ENCODE measurements around the gene HMCN2. TPM values are rescaled to one million over a fixed set of nuclear protein-coding genes. Genes with fewer than 3 reads are reported as not detected.
"Not testable (repeated sequence)": the region's sequence is repeated elsewhere in the genome, so short reads cannot be mapped to it uniquely, and the experiment has no call there.

HMCN2 gene
- total RNA-seq, 1 donor from 2014 or later: not detected

DNA sequence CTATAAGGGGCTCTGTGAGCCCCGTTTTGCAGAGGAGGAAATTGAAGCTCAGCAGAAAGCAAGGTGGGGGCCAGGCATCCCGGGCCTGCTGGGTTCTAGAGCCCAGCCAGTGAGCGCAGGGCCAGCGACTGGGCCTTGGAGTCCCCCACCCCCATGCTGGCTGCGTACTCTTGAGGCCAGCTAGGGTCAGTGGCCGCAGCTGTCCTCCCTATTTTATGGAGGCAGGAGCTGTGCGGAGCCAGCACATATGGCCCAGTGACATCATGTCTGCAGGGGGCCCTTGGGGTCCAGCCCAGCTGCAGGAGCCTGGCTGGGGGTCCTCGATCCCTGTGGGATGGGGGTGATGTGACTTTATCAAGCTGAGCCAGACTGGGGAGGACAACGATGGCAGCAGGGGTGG lies 71.3 kb downstream of the HMCN2 start:
- no peak overlapping the region for H3K4me3 ChIP-seq (ENCODE audit: low read depth, low read length)
- no peak for TF ChIP-seq CTCF (IDR thresholded peaks at IDR 0.05; ENCODE audit: insufficient read depth, low read length, poor library complexity, severe bottlenecking)
- no peak for DNase-seq (ENCODE audit: low read depth)
- peaks cover 20% of the 10 kb centered on the region for H3K27me3 ChIP-seq (ENCODE audit: control insufficient read depth, insufficient read depth, low read length)
- no peaks in the 10 kb centered on the region for H3K36me3 ChIP-seq (ENCODE audit: control insufficient read depth, insufficient read depth, low read length)

GRCh38 chr9:130337318-130337717 lies 71.8 kb downstream of the HMCN2 start:
- Histone ChIP-seq H3K27me3 (ENCODE audit: control insufficient read depth, insufficient read depth, low read length) (peaks cover 18% of the 10 kb centered on the region), H3K4me3 (ENCODE audit: low read depth, low read length) (no peak overlapping the region), H3K36me3 (ENCODE audit: control insufficient read depth, insufficient read depth, low read length) (no peaks in the 10 kb centered on the region)
- no peak for DNase-seq (ENCODE audit: low read depth)
- no peak for TF ChIP-seq CTCF (IDR thresholded peaks at IDR 0.05; ENCODE audit: insufficient read depth, low read length, poor library complexity, severe bottlenecking)

DNA sequence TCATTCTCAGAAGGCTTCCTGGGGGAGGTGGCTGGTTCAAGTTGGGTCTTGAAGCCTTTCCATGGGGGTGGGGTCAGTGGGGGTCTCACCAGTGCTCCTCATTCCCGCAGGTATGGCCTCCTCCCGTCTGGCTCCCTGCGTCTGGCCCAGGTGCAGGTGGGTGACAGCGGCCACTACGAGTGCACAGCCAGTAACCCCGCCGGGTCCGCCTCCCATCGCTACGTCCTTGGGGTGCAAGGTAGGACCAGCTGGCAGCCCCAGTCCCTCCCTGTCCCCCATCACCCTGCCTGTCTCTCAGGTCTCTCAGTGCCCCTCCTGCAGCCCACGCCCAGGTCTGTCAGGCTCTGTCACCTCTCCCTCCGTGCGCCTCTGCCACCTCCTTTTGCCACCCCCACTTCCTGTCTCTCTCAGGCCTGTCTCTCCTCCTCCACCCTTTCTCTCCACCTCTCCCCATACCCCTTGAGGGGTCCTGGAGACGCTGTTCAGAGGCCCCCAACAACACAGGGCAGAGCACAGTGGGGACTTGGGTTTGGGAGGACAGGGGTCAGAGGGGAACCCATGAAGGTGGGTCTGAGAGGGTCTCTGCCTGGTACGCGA lies 72.3 kb downstream of the HMCN2 start:
- Histone ChIP-seq H3K27me3 (ENCODE audit: control insufficient read depth, insufficient read depth, low read length) (peaks cover 16% of the 10 kb centered on the region), H3K36me3 (ENCODE audit: control insufficient read depth, insufficient read depth, low read length) (no peaks in the 10 kb centered on the region), H3K4me3 (ENCODE audit: low read depth, low read length) (no peak overlapping the region)
- no peak for DNase-seq (ENCODE audit: low read depth)
- no peak for TF ChIP-seq CTCF (IDR thresholded peaks at IDR 0.05; ENCODE audit: insufficient read depth, low read length, poor library complexity, severe bottlenecking)

GRCh38 chr9:130338891-130339290 lies 73.3 kb downstream of the HMCN2 start:
- H3K4me3 ChIP-seq (ENCODE audit: low read depth, low read length); H3K27me3 ChIP-seq (ENCODE audit: control insufficient read depth, insufficient read depth, low read length); DNase-seq (ENCODE audit: low read depth): not testable (repeated sequence)

GRCh38 chr9:130339306-130339705 lies 73.7 kb downstream of the HMCN2 start:
- Histone ChIP-seq H3K27me3 (ENCODE audit: control insufficient read depth, insufficient read depth, low read length) (peaks cover 4% of the 10 kb centered on the region), H3K36me3 (ENCODE audit: control insufficient read depth, insufficient read depth, low read length) (no peaks in the 10 kb centered on the region), H3K4me3 (ENCODE audit: low read depth, low read length) (no peak overlapping the region)
- no peak for DNase-seq (ENCODE audit: low read depth)
- no peak for TF ChIP-seq CTCF (IDR thresholded peaks at IDR 0.05; ENCODE audit: insufficient read depth, low read length, poor library complexity, severe bottlenecking)

More at GRCh38 chr9:130338891-130339290, 73.3 kb downstream of the HMCN2 start:
- H3K36me3 ChIP-seq (ENCODE audit: control insufficient read depth, insufficient read depth, low read length): not testable (repeated sequence)

DNA sequence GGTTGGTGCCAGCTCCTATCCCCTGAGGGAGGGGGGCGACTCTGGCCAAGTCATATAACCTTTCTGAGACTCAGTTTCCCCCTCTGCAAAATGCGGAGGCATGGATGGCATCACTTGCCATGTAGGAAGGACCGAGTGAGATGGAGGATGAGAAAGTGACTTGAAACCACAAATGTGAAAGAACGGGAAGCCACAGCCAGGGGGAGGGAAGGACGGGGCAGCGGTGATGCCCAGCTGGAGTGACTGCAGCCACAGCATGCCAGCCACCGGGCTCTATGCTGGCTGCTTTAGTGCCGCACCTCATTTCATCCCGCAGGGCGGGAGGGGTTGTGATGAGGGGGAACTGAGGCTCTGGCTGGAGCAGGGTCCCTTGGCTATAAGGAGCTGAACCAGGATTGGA lies 74.5 kb downstream of the HMCN2 start:
- Histone ChIP-seq H3K27me3 (ENCODE audit: control insufficient read depth, insufficient read depth, low read length) (peaks cover 4% of the 10 kb centered on the region), H3K36me3 (ENCODE audit: control insufficient read depth, insufficient read depth, low read length) (no peaks in the 10 kb centered on the region), H3K4me3 (ENCODE audit: low read depth, low read length) (no peak overlapping the region)
- no peak for TF ChIP-seq CTCF (IDR thresholded peaks at IDR 0.05; ENCODE audit: insufficient read depth, low read length, poor library complexity, severe bottlenecking)
- DNase-seq (ENCODE audit: low read depth): no peak

- DNase-seq (ENCODE audit: low read depth); H3K36me3 ChIP-seq (ENCODE audit: control insufficient read depth, insufficient read depth, low read length); H3K27me3 ChIP-seq (ENCODE audit: control insufficient read depth, insufficient read depth, low read length); H3K4me3 ChIP-seq (ENCODE audit: low read depth, low read length): not testable (repeated sequence)
Observed at GRCh38 chr9:130340557-130340956, 75.0 kb downstream of the HMCN2 start.

Data from kidney epithelial cell (primary cell).